ENCODE data around the gene SLC9C1.

GRCh38 chr3:112303764-112304325 is 9.8 kb upstream of the SLC9C1 start:
- TF ChIP-seq, protein P1, sequence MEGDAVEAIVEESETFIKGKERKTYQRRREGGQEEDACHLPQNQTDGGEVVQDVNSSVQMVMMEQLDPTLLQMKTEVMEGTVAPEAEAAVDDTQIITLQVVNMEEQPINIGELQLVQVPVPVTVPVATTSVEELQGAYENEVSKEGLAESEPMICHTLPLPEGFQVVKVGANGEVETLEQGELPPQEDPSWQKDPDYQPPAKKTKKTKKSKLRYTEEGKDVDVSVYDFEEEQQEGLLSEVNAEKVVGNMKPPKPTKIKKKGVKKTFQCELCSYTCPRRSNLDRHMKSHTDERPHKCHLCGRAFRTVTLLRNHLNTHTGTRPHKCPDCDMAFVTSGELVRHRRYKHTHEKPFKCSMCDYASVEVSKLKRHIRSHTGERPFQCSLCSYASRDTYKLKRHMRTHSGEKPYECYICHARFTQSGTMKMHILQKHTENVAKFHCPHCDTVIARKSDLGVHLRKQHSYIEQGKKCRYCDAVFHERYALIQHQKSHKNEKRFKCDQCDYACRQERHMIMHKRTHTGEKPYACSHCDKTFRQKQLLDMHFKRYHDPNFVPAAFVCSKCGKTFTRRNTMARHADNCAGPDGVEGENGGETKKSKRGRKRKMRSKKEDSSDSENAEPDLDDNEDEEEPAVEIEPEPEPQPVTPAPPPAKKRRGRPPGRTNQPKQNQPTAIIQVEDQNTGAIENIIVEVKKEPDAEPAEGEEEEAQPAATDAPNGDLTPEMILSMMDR (IDR thresholded peaks at IDR 0.05): no peak
- no peak for TF ChIP-seq POLR2A (IDR thresholded peaks at IDR 0.05)

Data from sigmoid colon (tissue), 3 donors.